Putamen (tissue), 1 donor: ENCODE data around the gene NEMP2.

Experiments
- DNase-seq: peaks from one replicate; pipeline ENCODE4 v3.0.0-alpha.2; 2016; ENCODE audit warnings: low spot score

NEMP2 gene, protein sequence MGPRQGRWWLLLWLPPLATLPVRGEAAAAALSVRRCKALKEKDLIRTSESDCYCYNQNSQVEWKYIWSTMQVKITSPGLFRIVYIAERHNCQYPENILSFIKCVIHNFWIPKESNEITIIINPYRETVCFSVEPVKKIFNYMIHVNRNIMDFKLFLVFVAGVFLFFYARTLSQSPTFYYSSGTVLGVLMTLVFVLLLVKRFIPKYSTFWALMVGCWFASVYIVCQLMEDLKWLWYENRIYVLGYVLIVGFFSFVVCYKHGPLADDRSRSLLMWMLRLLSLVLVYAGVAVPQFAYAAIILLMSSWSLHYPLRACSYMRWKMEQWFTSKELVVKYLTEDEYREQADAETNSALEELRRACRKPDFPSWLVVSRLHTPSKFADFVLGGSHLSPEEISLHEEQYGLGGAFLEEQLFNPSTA

DNA sequence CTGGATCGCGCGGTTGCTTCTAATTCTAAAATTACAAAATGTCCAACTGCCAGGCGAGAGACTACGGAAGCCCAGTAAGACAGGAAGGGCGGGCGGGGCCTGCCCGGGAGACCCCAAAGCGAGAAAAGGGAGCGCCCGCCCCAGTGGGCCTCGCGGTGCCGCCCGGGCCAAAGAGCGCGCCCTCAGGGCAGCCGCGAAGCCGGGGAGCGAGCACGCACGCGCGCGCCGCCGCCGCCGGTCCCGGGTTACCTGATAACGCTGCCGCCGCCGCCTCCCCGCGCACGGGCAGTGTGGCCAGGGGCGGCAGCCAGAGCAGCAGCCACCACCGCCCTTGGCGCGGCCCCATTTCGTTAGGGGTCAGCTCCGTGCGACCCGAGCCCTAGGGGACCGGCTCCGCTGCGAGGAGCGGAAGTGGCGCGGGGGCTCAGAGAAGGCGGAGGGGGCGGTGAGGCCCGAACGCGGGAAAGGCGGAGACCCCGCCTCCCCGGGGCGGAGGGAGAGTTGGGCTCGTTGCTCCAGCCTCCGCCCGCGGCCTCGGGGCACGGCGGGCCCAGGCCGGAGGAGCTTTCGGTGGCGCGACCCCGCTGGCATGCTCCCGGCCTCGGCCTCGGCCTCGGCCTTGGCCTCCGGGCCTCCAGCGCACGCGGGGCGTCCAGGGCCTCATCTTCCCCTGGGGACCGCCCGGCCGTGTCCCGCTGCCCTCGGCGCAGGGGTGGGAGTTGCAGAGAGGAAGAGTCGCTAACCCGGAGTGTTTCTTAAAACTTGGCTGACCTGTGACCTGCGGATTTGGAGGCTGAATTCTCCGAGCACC is at the start of gene NEMP2:
NEMP2 (minus strand) TSS at position 413 of the 811 bp plus-strand sequence; CDS start at position 346, 67 bp downstream.
- peak; percentile 75 for DNase-seq

DNA sequence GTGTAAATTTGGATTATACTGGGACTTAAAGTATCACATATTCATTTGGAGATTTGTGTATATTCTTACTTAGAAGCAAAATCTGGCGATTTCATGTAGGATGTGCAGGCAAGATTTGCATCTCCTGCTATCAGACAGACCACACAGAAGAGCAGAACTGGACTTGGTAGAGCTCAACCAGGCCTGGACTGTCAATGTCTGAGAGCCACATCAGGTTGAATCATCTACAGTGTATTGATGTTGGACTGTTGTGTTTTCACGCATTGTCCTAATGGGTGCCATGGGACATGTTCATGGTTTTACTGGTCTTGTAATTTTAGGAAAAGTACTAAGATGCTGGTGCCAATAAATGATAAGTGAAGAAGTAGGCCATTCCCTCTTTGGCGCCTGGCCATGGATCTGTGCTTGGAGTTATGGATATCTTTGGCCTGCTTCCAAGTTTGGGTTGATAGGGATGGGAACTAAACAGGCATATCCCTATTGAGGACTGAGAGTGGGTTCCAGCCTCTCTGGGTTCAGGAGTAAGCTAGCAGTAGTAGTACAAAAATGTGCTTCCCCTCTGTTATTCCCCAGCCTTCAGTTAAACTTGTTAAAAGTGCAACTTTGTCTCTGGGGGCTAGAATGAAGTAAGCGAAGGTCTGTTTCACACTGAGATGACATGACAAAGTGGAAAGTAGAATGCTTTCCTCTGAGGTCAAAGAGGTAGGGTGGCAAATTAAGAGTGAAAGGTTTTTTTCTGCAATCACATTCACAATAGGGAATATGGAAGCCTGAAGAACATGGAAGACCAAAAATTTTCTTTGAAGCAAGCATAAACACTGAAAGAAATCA is 49.2 kb upstream of the NEMP2 start:
- no peak for DNase-seq

DNA sequence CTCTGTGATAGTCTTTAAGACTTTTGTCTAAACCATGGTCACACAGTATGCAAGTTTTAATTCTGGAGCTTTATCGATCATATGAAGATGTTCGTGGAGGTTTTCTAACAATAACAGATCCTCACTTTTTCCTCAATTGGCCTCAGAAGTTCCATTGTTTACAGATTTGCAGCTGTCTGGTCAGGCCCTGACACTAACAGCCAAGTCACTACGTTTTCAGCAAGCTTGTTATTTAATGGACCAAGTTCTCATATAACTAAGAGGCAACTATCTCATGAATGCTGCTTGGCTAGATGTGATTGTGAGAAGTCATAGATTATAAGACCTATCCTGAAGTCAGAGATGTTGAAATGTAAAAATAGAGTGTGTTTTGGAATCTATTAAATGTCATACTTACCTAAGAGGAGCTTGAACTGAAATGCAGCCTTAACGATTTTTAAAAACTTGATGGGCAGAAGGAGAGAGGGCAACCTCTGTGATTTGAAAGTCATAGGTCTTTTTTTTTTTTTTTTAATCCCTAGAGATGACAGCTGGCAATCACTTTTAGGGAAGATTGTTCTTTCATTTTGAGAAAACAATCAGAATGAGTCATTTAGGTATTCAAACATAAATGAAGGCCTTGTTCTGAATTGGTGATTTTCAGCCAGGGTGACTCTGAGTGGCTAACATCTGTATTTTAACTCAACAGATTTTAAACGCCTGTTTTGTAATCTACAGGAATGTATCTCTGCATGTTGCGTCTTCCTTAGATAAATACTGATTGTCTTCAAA is 48.4 kb upstream of the NEMP2 start:
- DNase-seq: peak; percentile 55

DNA sequence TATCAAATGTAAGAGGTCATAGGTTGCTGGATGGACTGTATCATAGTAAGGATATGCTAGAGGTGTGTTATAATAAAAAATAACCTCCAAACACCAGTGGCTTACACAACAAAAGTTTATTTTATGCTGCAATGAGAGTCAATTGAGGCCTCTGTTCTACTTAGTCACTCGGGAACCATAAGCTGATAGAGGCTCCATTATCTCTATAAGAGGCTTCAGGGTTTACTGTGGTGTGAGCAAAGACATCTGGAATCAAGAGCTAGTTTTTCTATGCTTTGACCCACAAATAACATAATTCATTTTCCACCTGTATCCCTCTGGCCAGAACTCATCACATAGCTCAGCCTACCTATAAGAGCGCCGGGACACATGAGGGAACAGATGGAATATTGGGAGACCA is 47.5 kb upstream of the NEMP2 start:
- no peak for DNase-seq

DNA sequence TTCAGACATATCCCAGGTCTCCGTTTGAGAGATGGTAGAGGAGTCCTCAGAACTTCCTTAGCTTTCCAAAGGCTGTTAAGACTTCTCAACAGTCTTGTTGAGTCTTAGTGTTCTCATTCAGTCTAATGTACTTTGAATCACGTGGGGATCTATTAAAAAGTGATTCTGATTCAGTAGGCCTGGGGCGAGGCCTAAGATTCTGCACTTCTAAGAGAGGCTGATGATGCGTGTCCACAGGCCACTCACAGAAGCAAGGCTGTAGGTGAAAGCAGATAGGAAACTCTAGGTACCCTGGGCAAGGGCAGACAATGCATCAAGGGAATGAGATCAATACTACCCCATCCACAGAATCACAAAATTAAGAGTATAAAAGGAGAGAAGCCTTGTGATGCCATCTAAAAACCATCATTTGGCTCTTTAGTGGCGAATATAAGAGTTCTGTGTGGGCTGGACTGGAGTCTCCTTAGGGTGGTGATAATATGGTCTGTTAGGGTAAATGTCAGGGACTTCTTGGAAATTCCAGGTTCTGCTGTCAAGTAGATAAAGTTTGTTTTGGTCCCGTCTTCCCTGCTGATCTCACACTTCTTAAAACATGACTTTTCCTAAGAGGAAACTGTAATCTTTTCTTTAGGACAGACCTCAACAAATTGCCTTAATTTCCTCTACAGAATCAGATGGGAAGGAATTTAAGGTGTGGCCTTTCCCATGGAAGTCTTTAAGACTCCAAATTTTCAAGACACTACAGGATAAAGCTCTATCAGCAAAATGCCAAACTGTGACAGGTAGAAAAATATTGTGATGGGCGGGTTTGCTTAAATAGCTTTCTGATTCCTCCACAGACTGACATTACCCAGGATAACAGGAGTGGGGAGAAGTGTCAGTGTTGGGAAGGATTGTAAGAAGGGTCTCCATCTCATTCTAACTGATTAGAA is 45.7 kb upstream of the NEMP2 start:
- no peak for DNase-seq

DNA sequence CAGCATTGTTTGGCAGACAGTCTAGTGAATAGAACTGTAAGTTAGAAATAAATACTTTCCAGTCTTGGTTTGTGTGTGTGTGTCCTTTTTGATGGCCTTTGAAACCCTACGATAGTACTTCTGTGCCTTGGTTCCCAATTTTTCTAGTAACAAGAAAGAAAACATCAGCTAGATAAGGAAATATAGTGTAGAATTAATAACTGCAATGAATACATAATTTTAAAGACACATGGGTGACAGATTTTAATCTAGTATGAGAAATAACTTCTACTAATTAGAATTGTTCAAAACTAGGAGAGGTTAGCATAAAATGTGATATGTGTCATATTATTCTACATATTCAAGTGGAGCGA is 44.5 kb upstream of the NEMP2 start:
- DNase-seq: no peak

DNA sequence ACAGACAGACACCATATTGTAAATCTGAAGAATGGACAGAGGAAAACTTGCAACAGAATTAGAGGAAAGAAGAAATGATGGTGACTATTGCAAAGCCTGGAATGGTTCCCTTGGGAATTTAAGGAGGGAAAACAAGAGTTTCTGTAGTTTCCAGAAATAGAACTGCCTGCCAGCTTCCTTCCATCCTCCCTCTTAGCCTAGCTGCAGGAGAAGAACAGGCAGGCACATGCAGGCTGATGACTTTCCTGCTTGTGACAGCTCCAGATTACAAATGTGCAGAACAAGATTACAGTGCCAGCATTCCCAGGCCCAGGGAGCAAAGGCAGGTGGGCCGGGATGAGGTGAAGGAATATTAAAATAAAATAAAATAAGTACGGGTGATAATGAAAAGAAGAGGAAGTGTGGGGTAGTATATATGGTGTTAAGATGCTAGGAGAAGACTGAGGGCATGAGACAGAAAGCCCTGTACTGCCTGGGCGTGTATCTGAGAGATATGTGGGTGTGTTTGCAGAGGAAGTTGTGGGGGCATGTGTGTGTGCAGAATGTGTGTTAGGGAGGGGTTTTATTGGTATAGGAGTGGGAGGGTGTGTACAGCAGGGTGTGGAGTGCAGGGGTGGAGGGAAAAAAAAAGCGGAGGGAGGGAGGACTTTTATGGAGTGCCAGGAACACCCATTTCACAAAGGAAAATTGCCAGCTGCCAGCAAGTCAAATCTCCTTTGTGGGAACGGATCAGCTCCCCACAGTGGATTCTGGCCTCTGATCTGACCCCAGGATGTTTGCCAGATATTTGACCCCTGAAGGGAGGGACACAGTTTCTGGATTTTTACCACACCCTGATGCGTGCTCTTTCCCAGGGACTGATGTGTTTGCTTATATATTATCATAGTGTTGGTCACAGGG is 43.9 kb upstream of the NEMP2 start:
- DNase-seq: peak; percentile 67

DNA sequence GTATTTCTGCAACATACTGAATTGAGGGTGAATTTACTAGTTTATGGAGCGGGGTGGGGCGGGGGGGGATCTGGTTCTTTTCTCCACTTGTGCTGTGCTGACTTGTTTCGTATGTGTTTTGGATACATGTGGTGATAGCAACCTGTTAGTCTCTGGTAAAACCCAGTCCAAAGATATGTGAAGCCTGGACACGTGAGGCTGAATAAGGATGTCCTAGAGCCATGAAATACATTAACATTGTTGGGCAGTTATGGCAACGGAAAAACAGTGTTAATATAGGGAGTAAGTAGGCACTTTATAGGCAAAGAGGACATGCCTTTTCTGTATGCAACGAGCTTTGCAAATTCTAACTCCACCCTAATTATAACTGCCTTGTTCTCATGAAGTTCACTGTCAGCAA is 42.1 kb upstream of the NEMP2 start:
- no peak for DNase-seq

DNA sequence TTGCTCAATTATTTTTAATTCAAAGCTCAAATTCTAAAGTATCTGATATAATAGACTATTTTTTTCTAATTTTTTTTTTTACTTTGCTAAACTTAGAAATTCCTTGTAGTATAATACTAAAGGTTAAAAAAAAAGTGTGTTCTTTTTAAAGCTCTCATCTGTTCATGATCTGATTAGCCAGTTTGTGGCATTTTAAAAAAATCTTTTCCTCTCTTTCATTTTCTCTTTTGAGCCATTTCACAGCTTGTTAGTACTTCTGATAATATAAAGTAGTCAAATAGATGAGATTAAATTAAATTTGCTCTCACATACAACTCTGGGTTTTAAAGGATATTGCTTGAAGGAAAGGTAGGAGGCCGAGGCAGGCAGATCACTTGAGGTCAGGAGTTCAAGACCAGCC is 40.7 kb upstream of the NEMP2 start:
- DNase-seq: no peak

DNA sequence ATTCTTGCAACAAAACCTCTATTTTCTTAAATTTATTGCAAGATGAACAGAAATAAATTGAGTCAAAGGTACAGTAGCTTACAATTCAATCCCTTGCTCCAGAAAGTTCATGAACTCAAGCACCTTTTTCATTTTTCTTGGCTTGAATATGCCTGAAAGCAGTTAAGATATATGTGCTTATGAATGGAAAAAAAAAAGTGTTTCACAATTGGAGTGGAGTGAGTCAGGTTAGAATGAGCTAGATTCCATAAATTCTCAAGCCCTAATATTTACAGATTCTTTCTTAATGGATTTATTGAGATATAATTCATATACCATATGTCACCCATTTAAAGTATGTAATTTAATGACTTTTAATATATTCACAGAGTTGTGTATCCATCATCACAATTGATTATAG is 39.6 kb upstream of the NEMP2 start:
- no peak for DNase-seq

DNA sequence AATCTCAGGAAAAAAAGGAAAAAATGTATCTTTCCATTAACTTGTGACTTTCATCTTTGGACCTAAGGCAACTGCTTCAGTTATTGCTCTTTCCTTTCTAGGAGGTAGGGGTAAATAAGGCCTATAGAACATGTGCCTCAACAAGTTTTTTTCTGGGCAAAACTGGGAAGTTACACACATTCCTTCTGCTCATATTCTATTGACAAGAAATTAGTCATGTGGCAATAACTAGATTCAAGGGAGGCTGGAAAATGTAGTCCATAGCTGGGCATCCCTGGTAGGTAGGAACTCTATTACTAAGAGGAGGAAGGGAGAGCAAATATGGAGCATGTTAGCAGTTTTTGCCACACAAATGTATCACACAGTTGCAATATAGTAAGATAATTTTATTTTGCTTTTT is 37.7 kb upstream of the NEMP2 start:
- no peak for DNase-seq

DNA sequence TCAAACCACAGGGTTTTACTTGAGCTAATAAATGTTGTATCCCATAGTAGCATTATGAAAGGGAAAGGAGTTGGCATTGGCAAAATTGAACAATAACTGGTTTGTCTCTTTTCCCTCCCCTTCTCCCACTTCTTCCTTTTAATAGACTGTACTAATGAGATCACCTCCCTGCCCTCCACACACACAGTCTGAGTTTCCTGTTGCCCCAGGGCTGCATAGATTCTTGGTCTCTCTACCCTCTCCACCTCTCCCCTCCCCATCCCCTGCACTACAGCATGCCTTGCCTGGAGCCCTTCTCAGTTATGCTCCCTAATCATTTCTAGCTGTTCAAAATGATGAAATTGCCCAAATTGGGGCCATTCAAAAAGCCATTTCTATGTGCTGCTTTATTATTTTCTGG is 37.2 kb upstream of the NEMP2 start:
- no peak for DNase-seq

DNA sequence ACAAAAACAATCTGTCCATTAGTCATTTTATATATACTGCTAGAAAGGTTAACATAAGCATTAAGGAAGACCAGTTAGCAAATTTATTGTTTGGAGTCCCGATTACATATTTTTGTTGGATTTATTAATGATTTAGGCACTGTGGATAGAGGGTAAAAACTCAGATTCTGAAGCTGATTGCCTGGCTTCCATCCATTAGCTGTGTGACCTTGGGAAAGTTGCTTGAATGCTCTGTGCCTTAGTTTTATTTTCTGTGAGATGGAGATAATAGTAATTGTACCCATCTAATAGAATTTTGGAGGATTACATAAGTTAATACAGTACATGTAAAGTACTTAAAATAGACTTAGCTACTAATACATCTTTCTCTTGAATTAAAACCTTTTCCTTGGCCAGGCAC is 36.3 kb upstream of the NEMP2 start:
- no peak for DNase-seq

DNA sequence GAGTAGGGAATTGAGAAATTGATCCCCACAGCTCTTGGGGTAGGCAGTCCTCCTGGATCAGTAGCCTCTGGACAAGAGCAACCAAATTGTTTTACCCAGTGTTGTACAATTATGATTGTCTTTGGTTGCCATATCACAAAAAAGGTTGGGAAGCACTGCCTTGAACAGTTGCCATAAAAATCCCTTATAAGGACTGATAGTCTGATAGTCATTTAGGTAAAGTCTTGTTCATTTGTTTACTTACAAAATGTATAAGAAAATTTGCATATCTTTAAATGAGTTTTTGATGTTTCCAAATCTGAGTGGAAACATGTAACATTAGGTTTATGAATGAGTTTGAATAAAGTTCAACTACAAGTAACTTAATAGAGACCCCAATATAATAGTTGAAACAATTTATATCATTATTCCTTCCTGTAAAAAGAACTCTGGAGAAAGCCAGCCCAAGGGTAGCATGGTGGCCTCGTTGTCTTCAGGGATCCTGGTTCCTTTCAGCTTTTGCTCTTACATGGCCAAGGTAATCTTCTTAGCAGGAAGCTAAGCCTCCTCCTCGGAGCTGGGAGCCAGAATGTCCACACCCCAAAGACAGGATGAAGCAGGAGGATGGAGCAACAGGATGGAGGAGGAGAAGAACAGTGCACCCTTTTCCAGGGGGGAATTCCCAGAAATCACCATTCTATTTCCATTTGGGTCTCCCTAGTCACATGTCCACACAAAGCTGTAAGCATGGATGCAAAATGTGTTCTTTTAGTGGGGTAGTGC is 35.7 kb upstream of the NEMP2 start:
- no peak for DNase-seq

DNA sequence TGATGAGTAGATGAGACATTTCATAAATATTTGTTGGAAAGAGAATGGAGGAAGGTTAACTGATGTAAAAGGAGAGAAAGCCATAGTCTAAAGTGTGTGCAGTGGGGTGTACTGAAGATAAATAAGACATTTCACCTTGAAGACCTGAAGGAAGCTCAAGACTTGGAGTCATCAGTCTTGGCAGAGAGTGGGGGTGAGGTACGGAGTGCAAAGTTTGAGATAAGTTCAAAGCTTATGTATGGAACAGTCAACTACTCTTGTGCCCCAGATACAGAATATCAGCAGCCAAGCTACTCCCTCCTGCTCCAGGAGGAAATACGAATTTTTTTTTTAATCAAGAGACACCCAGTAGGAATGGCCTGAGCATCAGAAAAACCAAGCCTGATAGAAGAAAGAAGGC is 30.3 kb upstream of the NEMP2 start:
- DNase-seq: no peak

DNA sequence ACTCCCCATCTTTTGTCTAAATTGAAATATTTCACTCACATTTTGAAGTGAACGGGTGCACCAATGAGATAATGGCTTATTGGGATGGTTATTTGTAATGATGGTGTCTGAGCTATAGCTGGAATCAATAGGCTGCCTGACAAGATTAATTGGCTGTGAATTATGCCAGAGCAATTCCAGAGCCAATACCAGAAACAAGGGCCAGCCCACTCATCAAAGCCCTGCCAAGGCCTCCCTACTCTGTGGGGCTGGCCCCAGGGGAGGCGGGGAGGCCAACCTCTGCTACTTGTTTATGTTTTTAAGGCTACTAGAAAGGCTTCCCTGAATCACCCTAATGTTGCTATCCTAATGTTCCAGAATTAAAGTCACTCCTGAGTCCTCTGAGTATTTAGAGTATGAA is 29.1 kb upstream of the NEMP2 start:
- DNase-seq: no peak

DNA sequence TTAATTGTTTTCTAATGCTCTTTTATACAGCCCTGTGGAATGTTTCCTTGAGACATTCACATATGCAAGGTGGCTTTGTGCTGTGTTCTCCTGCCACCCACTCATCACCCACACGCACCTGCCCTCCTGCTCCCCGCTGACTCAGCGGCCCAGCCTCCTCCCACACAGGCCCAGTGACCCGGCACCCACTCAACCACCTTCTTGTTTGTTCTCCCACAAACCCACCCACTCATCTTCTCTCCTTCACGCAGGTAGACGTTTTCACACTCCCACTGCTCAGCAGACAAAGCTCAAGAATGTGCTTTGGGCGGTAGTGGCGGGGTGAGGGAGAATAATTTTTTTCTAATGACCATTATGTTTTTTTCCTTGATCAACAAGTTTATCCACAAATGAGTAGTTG is 28.6 kb upstream of the NEMP2 start:
- no peak for DNase-seq

DNA sequence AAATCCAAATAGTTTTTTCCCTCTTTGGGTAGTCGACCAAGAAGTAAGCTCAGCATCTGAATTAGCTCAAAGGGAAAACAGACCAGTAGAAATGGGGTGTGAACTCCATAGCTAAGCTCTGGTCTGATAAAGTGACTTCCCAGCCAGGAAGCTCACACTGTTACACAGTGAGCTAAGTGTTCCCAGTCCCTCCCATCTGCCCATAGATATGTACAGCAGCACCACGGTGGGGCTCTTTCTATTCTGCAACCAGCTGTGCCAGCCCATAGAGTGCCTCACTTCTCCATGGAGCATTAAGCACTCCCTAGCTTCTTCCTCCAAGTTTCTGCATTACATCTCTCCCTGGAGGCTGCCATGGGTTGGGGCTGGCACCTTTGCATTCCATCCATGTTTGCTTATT is 27.6 kb upstream of the NEMP2 start:
- no peak for DNase-seq

DNA sequence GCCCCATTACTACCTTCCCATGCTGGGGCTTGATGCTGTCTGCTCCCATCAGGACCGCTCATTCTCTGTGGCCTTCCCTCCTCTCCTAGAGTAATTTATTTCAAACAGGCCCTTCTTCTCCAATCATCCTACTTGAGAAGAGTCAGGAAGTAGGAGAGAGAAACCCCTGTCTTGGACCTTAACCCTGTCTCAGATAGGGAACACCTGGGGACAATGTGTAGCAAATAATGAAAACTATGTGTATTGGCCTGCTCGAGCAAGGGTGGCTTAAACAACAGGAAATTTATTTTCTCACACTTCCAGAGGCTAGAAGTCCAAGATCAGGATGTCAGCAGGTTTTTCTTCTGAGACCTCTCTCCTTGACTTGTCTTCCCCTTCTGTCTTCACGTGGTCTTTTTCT is 26.6 kb upstream of the NEMP2 start:
- DNase-seq: no peak
